ENCODE results near the gene DCLK1.

Gene DCLK1

GRCh38 chr13:36129539-36129938 is 1.6 kb downstream of the DCLK1 start:
- Histone ChIP-seq H3K4me2 (no peak overlapping the region), H3K4me3 (IDR thresholded peaks at IDR 0.05; ENCODE audit: insufficient read depth, low read depth, low read length) (no peak overlapping the region), H4K20me1 (ENCODE audit: insufficient read depth) (no peaks in the 10 kb centered on the region), H2AFZ (ENCODE audit: low read depth) (no peak overlapping the region), H3K79me2 (ENCODE audit: insufficient read depth, low read depth) (no peaks in the 10 kb centered on the region), H3K9ac (no peak overlapping the region), H3K36me3 (ENCODE audit: insufficient read depth) (no peaks in the 10 kb centered on the region), H3K27ac (no peak overlapping the region), H3K4me1 (ENCODE audit: low read depth, poor library complexity, severe bottlenecking) (no peaks in the 10 kb centered on the region), H3K27me3 (ENCODE audit: insufficient read depth, low read depth) (no peaks in the 10 kb centered on the region)
- TF ChIP-seq CTCF (conservative IDR thresholded peaks at IDR 0.05; ENCODE audit: low read depth, low read length) = no peak

GRCh38 chr13:36126491-36126890 is 4.7 kb downstream of the DCLK1 start:
- TF ChIP-seq CTCF (conservative IDR thresholded peaks at IDR 0.05; ENCODE audit: low read depth, low read length) = no peak
- Histone ChIP-seq H3K9ac (no peak overlapping the region), H3K4me2 (no peak overlapping the region), H3K27me3 (ENCODE audit: insufficient read depth, low read depth) (no peaks in the 10 kb centered on the region), H3K4me3 (IDR thresholded peaks at IDR 0.05; ENCODE audit: insufficient read depth, low read depth, low read length) (no peak overlapping the region), H3K4me1 (ENCODE audit: low read depth, poor library complexity, severe bottlenecking) (no peaks in the 10 kb centered on the region), H4K20me1 (ENCODE audit: insufficient read depth) (no peaks in the 10 kb centered on the region), H3K27ac (no peak overlapping the region), H3K79me2 (ENCODE audit: insufficient read depth, low read depth) (no peaks in the 10 kb centered on the region), H3K36me3 (ENCODE audit: insufficient read depth) (no peaks in the 10 kb centered on the region), H2AFZ (ENCODE audit: low read depth) (no peak overlapping the region)

GRCh38 chr13:36125841-36126240 is 5.3 kb downstream of the DCLK1 start:
- Histone ChIP-seq H3K4me1 (ENCODE audit: low read depth, poor library complexity, severe bottlenecking) (no peaks in the 10 kb centered on the region), H4K20me1 (ENCODE audit: insufficient read depth) (no peaks in the 10 kb centered on the region), H3K27me3 (ENCODE audit: insufficient read depth, low read depth) (no peaks in the 10 kb centered on the region), H3K4me2 (no peak overlapping the region), H3K79me2 (ENCODE audit: insufficient read depth, low read depth) (no peaks in the 10 kb centered on the region), H3K36me3 (ENCODE audit: insufficient read depth) (no peaks in the 10 kb centered on the region), H3K27ac (no peak overlapping the region), H3K9ac (no peak overlapping the region), H2AFZ (ENCODE audit: low read depth) (no peak overlapping the region), H3K4me3 (IDR thresholded peaks at IDR 0.05; ENCODE audit: insufficient read depth, low read depth, low read length) (no peak overlapping the region)
- TF ChIP-seq CTCF (conservative IDR thresholded peaks at IDR 0.05; ENCODE audit: low read depth, low read length) = no peak

- Histone ChIP-seq H4K20me1 (ENCODE audit: insufficient read depth) (no peaks in the 10 kb centered on the region), H3K27me3 (ENCODE audit: insufficient read depth, low read depth) (no peaks in the 10 kb centered on the region), H3K27ac (no peak overlapping the region), H3K9ac (no peak overlapping the region), H2AFZ (ENCODE audit: low read depth) (no peak overlapping the region), H3K79me2 (ENCODE audit: insufficient read depth, low read depth) (no peaks in the 10 kb centered on the region), H3K36me3 (ENCODE audit: insufficient read depth) (no peaks in the 10 kb centered on the region), H3K4me1 (ENCODE audit: low read depth, poor library complexity, severe bottlenecking) (no peaks in the 10 kb centered on the region), H3K4me2 (no peak overlapping the region), H3K4me3 (IDR thresholded peaks at IDR 0.05; ENCODE audit: insufficient read depth, low read depth, low read length) (no peak overlapping the region)
- TF ChIP-seq CTCF (conservative IDR thresholded peaks at IDR 0.05; ENCODE audit: low read depth, low read length) = no peak
These were observed 6.9 kb downstream of the DCLK1 start for GRCh38 chr13:36124236-36124822.
